ENCODE data around the gene SWSAP1. TPM values are rescaled to one million over a fixed set of nuclear protein-coding genes. Genes with fewer than 3 reads are reported as not detected.

Gene SWSAP1
- total RNA-seq, 1 experiment from 2014 or later: 1.4 TPM

DNA sequence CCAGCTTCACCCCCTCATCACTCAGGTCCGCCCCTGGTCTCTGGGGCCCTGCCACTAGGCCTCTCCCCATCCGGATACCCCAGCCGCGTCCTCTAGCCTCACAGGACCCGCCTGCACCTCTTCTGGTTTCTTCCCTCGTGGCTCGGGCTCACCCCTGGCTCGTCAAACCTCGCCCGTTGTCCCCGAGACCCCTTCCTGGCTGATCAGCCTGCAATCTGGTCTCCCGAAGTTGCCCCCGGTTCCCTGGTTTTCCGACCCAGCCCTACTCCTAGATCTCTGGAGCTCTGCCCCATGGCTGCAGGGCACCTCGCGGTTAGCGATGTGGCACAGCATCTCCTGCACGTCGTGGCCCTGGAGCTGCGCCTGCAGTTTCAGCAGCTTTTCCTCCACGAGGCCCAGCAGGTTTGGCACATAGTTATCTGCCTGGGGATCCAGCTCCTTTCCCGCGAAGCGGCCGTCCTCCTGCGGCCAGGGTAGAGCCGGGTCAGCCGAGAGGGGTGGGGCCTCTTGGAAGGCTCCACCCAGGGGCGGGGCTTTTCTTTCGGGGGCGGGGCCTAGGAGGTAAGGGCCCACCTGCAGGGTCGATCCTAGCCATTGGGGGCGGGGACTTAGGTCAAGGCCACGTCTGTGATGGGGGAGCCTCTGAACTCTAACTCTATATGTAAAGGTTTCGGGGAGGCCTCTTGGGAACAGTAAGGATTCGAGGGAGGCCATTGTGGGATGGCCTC, 47.1 kb downstream of the SWSAP1 start:
- H3K9me3 Mint-ChIP-seq (ENCODE audit: unreplicated experiment): no peaks in the 10 kb centered on the region
- no peaks in the 10 kb centered on the region for H3K36me3 Mint-ChIP-seq (ENCODE audit: insufficient read depth, unreplicated experiment)
- CTCF ChIA-PET: no interaction called here
- H3K4me1 Mint-ChIP-seq (ENCODE audit: insufficient read depth, unreplicated experiment): no peaks in the 10 kb centered on the region
- no peak overlapping the region for H3K4me3 Mint-ChIP-seq (ENCODE audit: unreplicated experiment)
- TF ChIP-seq, protein P1, sequence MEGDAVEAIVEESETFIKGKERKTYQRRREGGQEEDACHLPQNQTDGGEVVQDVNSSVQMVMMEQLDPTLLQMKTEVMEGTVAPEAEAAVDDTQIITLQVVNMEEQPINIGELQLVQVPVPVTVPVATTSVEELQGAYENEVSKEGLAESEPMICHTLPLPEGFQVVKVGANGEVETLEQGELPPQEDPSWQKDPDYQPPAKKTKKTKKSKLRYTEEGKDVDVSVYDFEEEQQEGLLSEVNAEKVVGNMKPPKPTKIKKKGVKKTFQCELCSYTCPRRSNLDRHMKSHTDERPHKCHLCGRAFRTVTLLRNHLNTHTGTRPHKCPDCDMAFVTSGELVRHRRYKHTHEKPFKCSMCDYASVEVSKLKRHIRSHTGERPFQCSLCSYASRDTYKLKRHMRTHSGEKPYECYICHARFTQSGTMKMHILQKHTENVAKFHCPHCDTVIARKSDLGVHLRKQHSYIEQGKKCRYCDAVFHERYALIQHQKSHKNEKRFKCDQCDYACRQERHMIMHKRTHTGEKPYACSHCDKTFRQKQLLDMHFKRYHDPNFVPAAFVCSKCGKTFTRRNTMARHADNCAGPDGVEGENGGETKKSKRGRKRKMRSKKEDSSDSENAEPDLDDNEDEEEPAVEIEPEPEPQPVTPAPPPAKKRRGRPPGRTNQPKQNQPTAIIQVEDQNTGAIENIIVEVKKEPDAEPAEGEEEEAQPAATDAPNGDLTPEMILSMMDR (IDR thresholded peaks at IDR 0.05; ENCODE audit: unreplicated experiment): no peak
- DNase-seq (ENCODE audit: unreplicated experiment): no peak
- intact Hi-C loops (cut with micrococcal nuclease): no loop called here
- H3K27ac Mint-ChIP-seq (ENCODE audit: low read depth, unreplicated experiment): no peak overlapping the region
- BruUV-seq (replicated peaks): no TSS peak
- H3K27me3 Mint-ChIP-seq (ENCODE audit: insufficient read depth, unreplicated experiment): peaks cover 11% of the 10 kb centered on the region
- POLR2A ChIA-PET: interaction anchor here (1.2 kb wide), 1 partner anchor 13 kb away, joined by 3 read pairs; the partner anchor contains the start of gene ODAD3

DNA sequence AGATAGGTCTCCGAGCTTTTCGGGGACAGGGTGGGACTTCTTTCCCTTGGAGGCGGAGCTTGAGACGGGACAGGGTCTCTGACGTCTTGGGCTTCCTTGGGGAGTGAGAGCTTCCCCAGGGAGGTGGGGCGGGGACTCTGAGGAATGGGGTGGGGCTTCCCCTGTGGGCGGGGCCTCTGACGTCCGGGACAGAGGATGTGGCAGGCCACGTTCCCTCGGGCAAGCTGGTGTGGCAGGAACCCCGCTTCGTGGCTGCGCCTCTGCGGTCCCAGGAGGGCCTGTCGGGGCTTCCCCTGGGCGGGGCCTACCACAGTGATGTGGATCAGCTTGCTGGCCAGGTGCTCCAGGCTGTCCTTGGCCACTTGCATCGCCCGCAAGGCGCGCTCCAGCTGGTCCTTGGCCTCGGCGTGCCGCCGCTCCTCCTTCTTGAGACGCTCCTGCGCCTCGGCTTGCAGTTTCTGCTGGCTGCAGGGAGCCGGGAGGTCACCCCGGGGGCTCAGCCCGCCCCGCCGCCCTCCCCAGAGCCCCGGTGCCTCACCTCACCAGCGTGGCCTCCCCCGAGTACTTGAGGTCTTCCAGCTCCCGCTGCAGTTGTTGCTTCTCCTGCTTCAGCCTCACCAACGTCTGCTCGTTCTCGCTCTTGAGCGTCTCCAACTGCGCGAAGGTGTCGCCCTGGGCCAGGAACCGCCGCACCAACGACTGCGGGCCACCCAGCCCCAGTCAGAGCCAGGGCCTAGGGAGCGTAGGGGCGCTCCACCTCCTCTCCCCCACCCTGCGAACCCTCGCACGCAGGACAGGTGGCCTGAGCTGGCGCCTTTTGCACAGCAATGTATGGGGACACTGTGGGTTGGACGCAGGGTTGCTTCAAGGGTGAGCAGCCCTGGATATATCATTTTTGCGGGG, 47.9 kb downstream of the SWSAP1 start:
- Mint-ChIP-seq H3K36me3 (ENCODE audit: insufficient read depth, unreplicated experiment) (no peaks in the 10 kb centered on the region), H3K27me3 (ENCODE audit: insufficient read depth, unreplicated experiment) (peaks cover 11% of the 10 kb centered on the region), H3K27ac (ENCODE audit: low read depth, unreplicated experiment) (no peak overlapping the region), H3K9me3 (ENCODE audit: unreplicated experiment) (no peaks in the 10 kb centered on the region), H3K4me3 (ENCODE audit: unreplicated experiment) (no peak overlapping the region), H3K4me1 (ENCODE audit: insufficient read depth, unreplicated experiment) (no peaks in the 10 kb centered on the region)
- no TSS peak for BruUV-seq (replicated peaks)
- ChIA-PET POLR2A (interaction anchor here (1.2 to 1.6 kb wide), 2 partner anchors 12 to 48 kb away, joined by 3 to 5 read pairs; partner anchors contain the start of genes ODAD3 and SWSAP1), CTCF (interaction anchor here (0.7 to 1.0 kb wide), 3 partner anchors 15 to 41 kb away, joined by 3 to 5 read pairs (median 4); no protein-coding TSS in a partner anchor)
- DNase-seq (ENCODE audit: unreplicated experiment): peak; percentile 45
- intact Hi-C loops (cut with micrococcal nuclease): no loop called here
- TF ChIP-seq, protein P1 (IDR thresholded peaks at IDR 0.05; ENCODE audit: unreplicated experiment): no peak

DNA sequence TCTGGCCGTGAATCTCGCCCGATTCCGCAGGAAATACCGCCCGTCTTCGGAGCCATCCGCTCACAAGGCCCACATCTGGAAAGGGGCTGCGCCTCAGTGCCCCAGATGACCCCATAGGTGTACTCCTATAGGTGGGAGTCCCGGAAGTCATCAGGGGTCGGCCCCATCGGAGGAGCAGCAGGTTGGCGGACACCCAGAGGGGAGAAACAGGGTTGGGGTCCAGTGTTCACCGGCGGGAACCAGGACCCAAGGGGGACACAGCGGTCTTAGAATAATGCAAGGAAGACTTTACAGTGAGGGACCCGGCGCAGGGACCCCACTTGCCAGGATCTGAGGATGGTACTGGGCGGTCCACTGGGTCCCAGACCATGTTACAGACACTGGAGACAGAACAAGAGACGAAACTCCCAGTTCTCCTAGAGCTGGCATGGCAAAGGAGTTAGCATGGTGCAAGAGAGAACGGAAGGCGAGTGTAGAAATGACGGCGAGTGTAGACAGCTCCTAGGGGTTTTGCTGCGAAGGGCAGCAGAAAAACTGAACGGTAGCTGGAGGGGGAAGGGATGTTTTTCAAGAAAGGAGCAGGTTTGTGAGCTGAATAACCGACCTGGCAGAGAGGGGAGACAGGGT, 48.8 kb downstream of the SWSAP1 start:
- DNase-seq (ENCODE audit: unreplicated experiment): no peak
- TF ChIP-seq, protein P1 (IDR thresholded peaks at IDR 0.05; ENCODE audit: unreplicated experiment): no peak
- CTCF ChIA-PET: interaction anchor here (0.5 to 1.7 kb wide), 4 partner anchors 11 to 42 kb away, joined by 3 to 8 read pairs (median 4); partner anchors contain the start of genes EPOR and ODAD3
- no peak overlapping the region for H3K4me3 Mint-ChIP-seq (ENCODE audit: unreplicated experiment)
- POLR2A ChIA-PET: interaction anchor here (0.6 to 1.6 kb wide), 2 partner anchors 49 to 194 kb away, joined by 3 to 5 read pairs; partner anchors contain the start of gene SWSAP1
- H3K4me1 Mint-ChIP-seq (ENCODE audit: insufficient read depth, unreplicated experiment): no peaks in the 10 kb centered on the region
- intact Hi-C loops (cut with micrococcal nuclease): no loop called here
- H3K36me3 Mint-ChIP-seq (ENCODE audit: insufficient read depth, unreplicated experiment): no peaks in the 10 kb centered on the region
- peaks cover 11% of the 10 kb centered on the region for H3K27me3 Mint-ChIP-seq (ENCODE audit: insufficient read depth, unreplicated experiment)
- no peaks in the 10 kb centered on the region for H3K9me3 Mint-ChIP-seq (ENCODE audit: unreplicated experiment)
- H3K27ac Mint-ChIP-seq (ENCODE audit: low read depth, unreplicated experiment): no peak overlapping the region
- no TSS peak for BruUV-seq (replicated peaks)
